Kidney (tissue), 22 donors: ENCODE results near the gene RAB36. TPM values are rescaled to one million over a fixed set of nuclear protein-coding genes. Genes with fewer than 3 reads are reported as not detected.
A peak's percentile ranks its signal among the peaks of the same experiment; 100 is the strongest.

ENCODE experiments used
- DNase-seq, 5 donors: peaks; one replicate each; pipeline ENCODE4 v3.0.0-alpha.2; 2013 to 2020
- FAIRE-seq: peaks from 2 replicates; lab custom pipeline; 2012; peaks lifted over from hg19 to GRCh38; lab: Jason Lieb, UNC
- H3K27ac ChIP-seq, 2 donors: one replicate each; pipeline ENCODE4 v1.7.0; 2013; ENCODE audit warnings: low read depth in 2 of 2, low read length in 2 of 2, inconsistent platforms in 1 of 2
- H3K27me3 ChIP-seq: one replicate; pipeline ENCODE4 v1.7.1; 2013; ENCODE audit warnings: low read length, inconsistent platforms; ENCODE audit not compliant: control insufficient read depth, insufficient read depth
- H3K36me3 ChIP-seq, 3 donors: one replicate each; pipeline versions ENCODE4 v1.7.0 to v1.7.1; 2013; ENCODE audit warnings: low read length in 3 of 3, control low read depth in 1 of 3, inconsistent platforms in 1 of 3; ENCODE audit not compliant: insufficient read depth in 3 of 3, control insufficient read depth in 2 of 3
- H3K4me1 ChIP-seq, 3 donors: one replicate each; pipeline versions ENCODE4 v1.7.0 to v1.7.1; 2013; ENCODE audit warnings: low read length in 3 of 3, inconsistent platforms in 1 of 3, low read depth in 1 of 3; ENCODE audit not compliant: control insufficient read depth in 2 of 3, insufficient read depth in 2 of 3
- H3K4me3 ChIP-seq, 3 donors: one replicate each; pipeline versions ENCODE4 v1.7.0 to v1.8.1; 2013; ENCODE audit warnings: low read length in 3 of 3, control low read depth in 1 of 3, inconsistent platforms in 1 of 3
- H3K9ac ChIP-seq, 3 donors: one replicate each; pipeline versions ENCODE4 v1.7.0 to v1.7.1; 2013; ENCODE audit warnings: low read length in 3 of 3, control low read depth in 1 of 3, inconsistent platforms in 1 of 3
- H3K9me3 ChIP-seq, 3 donors: one replicate each; pipeline versions ENCODE4 v1.7.0 to v1.7.1; 2013; ENCODE audit warnings: low read length in 3 of 3, control low read depth in 1 of 3, inconsistent platforms in 1 of 3; ENCODE audit not compliant: control insufficient read depth in 2 of 3, insufficient read depth in 1 of 3
- intact Hi-C: fragments of 100-400 bp; cut with DNase I; formaldehyde crosslinking; loops from one replicate; pipeline ENCODE4 v1.11.1; 2022
- long read RNA-seq, 10 donors: library from polyadenylated mRNA in 1 of 10; unstranded in 1 of 10; transcript quantifications; one replicate each; pipeline ENCODE4 v2.0.0 and lab custom pipeline, GENCODE V29; 2021 to 2026
- polyA plus RNA-seq: library from polyadenylated mRNA; stranded (reverse); fragments of 350-450 nt; fragmentation: Illumina TruSeq; extraction: RNeasy Lipid Tissue Mini Kit (QIAGEN cat#74804); gene quantifications from one replicate; pipeline ENCODE4 v1.2.3, GENCODE V29; 2014; ENCODE audit warnings: low read depth, low replicate concordance; ENCODE audit not compliant: insufficient read depth
- total RNA-seq: library from RNA; stranded (reverse); fragmentation: NEBNext Ultra II Directional; extraction: Animal tissue kit (Norgen Biotek cat#: 25700); gene quantifications from one replicate; pipeline ENCODE4 v1.2.1, GENCODE V29; 2021
- TF ChIP-seq, protein P1 (sequence below): IDR thresholded peaks from 3 replicates; pipeline ENCODE4 v1.5.1; 2012; ENCODE audit warnings: mild to moderate bottlenecking, moderate library complexity, borderline replicate concordance; ENCODE audit not compliant: insufficient read depth; ENCODE audit errors: extremely low read depth
- donor health status: control.
- donor health status: control.
- donor health status: control.
- donor health status: control.
- donor health status: control.
- donor health status: DM: yes; HTN: yes; CAD: no.
- donor health status: Normal renal cell carcinoma (clear cell type).

RAB36 gene
- total RNA-seq (30.5 TPM), polyA plus RNA-seq (9.7 TPM)
- long read RNA-seq, donor 1, partial matches to known transcripts, result 9 of 11 reads
- long read RNA-seq, donor 1, other reads (novel, unspliced or antisense), result 0 of 11 reads
- long read RNA-seq, donor 2, transcript RAB36-201 (11 exons, 3,828 nt), result major isoform, 5 of 5 reads
- long read RNA-seq, donor 2, partial matches to known transcripts, result 0 of 5 reads
- long read RNA-seq, donor 2, other reads (novel, unspliced or antisense), result 0 of 5 reads
- long read RNA-seq, donor 3, partial matches to known transcripts, result 0 of 4 reads
- long read RNA-seq, donor 3, other reads (novel, unspliced or antisense), result 0 of 4 reads
- long read RNA-seq, donor 4, transcript RAB36-201 (11 exons, 3,828 nt), result major isoform, 5 of 11 reads
- long read RNA-seq, donor 4, partial matches to known transcripts, result 6 of 11 reads
- long read RNA-seq, donor 4, other reads (novel, unspliced or antisense), result 0 of 11 reads
- long read RNA-seq, donor 5, result 0 reads
- long read RNA-seq, donor 6, partial matches to known transcripts, result 0 of 1 reads
- long read RNA-seq, donor 6, other reads (novel, unspliced or antisense), result 0 of 1 reads
- long read RNA-seq, donor 7, partial matches to known transcripts, result 0 of 5 reads
- long read RNA-seq, donor 7, other reads (novel, unspliced or antisense), result 4 of 5 reads
- long read RNA-seq, donor 8, partial matches to known transcripts, result 0 of 1 reads
- long read RNA-seq, donor 8, other reads (novel, unspliced or antisense), result 0 of 1 reads
- long read RNA-seq, donor 9, partial matches to known transcripts, result 0 of 2 reads
- long read RNA-seq, donor 9, other reads (novel, unspliced or antisense), result 0 of 2 reads
- long read RNA-seq, donor 10, partial matches to known transcripts, result 0 of 2 reads
- long read RNA-seq, donor 10, other reads (novel, unspliced or antisense), result 0 of 2 reads

DNA sequence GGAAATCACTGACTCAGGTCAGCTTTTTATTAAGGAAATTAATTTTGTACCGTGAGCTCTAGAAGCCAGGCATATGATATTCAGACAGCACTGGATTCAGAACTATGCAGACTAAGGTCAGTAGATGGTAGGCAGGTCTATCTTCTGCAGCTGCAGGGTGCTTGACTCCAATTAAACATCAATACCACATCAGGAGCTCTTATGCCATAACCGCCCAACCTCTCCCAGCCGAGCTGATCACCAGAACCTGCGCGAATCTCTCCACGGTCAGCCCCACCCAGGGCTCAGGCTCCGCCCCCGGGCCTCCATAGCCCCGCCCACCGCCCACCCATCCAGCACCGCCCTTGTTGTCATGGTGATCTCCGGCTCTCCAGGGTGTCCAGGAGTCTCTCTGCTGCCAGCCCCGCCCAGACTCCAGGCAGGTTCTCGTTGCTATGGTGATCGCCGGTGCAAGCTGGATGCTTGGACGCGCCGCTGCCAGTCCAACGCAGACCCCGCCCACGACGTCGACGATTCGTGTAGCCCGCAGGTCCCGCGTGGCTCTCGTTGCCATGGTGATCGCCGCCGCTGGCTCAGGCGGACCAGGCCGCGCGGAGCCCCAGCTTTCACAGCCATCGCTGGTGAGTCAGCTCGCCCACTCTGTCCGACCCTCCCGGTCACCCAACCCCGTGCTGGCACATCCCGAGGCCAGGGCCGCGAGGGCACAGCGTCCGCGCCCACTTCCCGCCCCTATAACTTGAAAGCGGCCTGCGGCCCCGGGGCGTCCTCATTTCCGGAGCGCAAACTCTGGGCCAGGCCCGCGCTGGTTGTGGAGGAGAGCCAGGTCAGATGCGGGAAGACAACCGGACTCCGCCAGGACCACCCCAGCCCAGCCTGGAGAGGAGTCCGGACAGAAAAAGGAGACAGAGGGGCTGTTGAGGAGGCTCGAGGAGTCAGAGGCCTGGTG, at the start of gene RAB36:
RAB36 (plus strand) TSS at position 546 of the 946 bp plus-strand sequence. CDS start 1,140 bp downstream, outside the sequence.
- peak within 1 kb of the TSS; percentile 40 to 83 (median 70) for H3K4me3 ChIP-seq
- peak; percentile 29 for FAIRE-seq
- no peaks in the 10 kb centered on the region for H3K9me3 ChIP-seq
- intact Hi-C loops, result no loop called here
- no peaks in the 10 kb centered on the region for H3K27me3 ChIP-seq
- peak; percentile 99 to 100 (median 99) for DNase-seq
- peaks cover 4 to 30% (median 19%) of the 10 kb centered on the region in 3 donors for H3K4me1 ChIP-seq
- TF ChIP-seq, protein P1, sequence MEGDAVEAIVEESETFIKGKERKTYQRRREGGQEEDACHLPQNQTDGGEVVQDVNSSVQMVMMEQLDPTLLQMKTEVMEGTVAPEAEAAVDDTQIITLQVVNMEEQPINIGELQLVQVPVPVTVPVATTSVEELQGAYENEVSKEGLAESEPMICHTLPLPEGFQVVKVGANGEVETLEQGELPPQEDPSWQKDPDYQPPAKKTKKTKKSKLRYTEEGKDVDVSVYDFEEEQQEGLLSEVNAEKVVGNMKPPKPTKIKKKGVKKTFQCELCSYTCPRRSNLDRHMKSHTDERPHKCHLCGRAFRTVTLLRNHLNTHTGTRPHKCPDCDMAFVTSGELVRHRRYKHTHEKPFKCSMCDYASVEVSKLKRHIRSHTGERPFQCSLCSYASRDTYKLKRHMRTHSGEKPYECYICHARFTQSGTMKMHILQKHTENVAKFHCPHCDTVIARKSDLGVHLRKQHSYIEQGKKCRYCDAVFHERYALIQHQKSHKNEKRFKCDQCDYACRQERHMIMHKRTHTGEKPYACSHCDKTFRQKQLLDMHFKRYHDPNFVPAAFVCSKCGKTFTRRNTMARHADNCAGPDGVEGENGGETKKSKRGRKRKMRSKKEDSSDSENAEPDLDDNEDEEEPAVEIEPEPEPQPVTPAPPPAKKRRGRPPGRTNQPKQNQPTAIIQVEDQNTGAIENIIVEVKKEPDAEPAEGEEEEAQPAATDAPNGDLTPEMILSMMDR, result no peak
- H3K27ac ChIP-seq, result peak within 1 kb of the TSS; percentile 85
- peaks cover 0 to 15% (median 8%) of the 10 kb centered on the region in 3 donors for H3K36me3 ChIP-seq
- H3K9ac ChIP-seq, result peak within 1 kb of the TSS; percentile 33 to 89 (median 40)

DNA sequence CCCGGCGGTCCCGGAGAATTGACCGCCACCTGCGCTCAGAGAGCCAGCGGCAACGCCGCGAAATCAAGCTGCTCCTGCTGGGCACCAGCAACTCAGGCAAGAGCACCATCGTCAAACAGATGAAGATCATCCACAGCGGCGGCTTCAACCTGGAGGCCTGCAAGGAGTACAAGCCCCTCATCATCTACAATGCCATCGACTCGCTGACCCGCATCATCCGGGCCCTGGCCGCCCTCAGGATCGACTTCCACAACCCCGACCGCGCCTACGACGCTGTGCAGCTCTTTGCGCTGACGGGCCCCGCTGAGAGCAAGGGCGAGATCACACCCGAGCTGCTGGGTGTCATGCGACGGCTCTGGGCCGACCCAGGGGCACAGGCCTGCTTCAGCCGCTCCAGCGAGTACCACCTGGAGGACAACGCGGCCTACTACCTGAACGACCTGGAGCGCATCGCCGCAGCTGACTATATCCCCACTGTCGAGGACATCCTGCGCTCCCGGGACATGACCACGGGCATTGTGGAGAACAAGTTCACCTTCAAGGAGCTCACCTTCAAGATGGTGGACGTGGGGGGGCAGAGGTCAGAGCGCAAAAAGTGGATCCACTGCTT, 49.4 kb upstream of the RAB36 start:
- H3K36me3 ChIP-seq, result no peaks in the 10 kb centered on the region
- H3K9me3 ChIP-seq, result no peaks in the 10 kb centered on the region
- intact Hi-C loops, result no loop called here
- H3K4me1 ChIP-seq, result peaks cover 0 to 8% (median 0%) of the 10 kb centered on the region in 3 donors
- no peak overlapping the region for H3K4me3 ChIP-seq
- no peak for FAIRE-seq
- TF ChIP-seq, protein P1, result no peak
- DNase-seq, result no peak
- no peak overlapping the region for H3K9ac ChIP-seq
- H3K27ac ChIP-seq, result no peak overlapping the region
- H3K27me3 ChIP-seq, result no peaks in the 10 kb centered on the region
